Stimulated activated CD4-positive, alpha-beta T cell treated with anti-CD3 and anti-CD28 coated beads, TNF-alpha, amount 100 ng/mL, for 4 hours (primary cell): ENCODE results near the gene KRT84.

ENCODE experiments used
- DNase-seq, 3 experiments: peaks; one replicate each; pipeline ENCODE4 v3.0.0-alpha.2; 2020; ENCODE audit warnings: low read depth in 3 of 3

Gene KRT84

DNA sequence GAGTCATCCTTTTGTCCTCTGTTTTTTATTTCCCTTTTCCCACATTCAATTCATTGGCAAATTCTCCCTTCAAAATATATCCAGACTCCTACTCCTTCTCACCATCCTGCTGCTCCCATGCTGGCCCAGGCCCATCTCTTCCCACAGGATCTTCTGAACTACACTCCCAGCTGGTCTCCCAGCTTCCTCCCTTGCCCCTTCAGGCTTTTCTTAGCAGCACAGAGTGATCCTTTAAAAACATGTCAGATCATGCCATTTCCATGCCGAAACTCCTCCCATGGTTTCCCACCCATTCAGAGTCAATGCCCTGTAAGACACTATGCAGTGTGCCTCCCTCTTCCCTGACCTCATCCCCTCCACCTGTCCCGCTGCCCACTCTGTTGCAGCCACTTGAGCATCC, 2.4 kb upstream of the KRT84 start:
- DNase-seq: no peak

- no peak for DNase-seq
Observed at GRCh38 chr12:52383331-52383730, 2.1 kb downstream of the KRT84 start.

DNA sequence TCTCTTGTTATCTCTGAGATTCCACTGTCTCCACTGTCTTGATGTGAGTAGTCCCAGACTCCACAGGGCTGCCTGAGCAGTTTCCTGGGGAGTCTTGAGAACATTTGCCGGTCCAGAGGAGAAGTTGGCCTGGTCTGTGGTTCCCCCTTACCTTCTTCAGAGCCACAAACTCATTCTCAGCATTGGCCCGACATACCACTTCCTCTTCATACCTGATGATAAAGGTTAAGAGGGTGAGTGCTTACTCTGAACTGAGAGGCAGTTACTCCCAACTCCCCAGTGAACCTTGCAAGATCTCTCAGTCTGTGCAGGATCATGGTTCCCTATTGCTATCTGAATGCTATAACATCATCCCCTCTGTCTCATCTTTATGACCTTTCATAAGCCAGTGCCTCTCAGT, 2.6 kb downstream of the KRT84 start:
- DNase-seq: no peak

DNA sequence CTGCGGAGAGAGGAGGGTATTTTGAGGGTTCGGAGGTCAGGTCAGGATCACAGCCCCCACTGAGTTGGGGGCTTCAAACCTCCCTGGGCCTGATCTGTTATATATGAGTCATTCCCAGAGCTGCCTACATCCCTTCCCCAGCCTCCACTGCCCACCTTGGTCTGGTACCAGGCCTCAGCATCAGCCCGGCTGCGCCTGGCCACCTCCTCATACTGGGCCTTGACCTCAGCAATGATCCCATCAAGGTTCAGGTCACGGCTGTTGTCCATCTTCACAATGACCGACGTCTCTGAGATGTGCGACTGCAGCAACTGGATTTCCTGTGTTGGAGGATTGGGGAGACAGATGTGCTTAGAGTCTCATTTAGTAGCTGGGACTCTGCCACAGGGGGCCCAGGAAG, 4.2 kb downstream of the KRT84 start:
- DNase-seq: no peak

DNA sequence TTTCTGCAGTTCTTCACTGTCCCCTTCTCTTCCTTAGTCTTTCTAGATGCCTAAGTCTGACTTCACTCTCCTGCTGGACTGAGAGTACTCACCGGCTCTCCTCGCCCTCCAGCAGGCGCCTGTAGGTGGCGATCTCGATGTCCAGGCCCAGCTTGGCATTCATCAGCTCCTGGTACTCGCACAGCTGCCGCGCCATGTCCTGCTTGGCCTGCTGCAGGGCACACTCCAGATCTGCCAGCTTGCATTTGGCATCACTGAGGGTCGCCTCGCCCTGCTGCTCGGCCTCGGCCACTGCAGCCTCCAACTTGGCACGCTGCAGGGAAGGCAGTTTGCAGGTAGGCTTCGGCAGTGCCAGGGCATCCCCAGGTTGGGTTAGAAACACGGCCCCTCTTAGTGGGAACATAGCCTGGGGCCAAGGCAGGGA, 5.2 kb downstream of the KRT84 start:
- DNase-seq: no peak

DNA sequence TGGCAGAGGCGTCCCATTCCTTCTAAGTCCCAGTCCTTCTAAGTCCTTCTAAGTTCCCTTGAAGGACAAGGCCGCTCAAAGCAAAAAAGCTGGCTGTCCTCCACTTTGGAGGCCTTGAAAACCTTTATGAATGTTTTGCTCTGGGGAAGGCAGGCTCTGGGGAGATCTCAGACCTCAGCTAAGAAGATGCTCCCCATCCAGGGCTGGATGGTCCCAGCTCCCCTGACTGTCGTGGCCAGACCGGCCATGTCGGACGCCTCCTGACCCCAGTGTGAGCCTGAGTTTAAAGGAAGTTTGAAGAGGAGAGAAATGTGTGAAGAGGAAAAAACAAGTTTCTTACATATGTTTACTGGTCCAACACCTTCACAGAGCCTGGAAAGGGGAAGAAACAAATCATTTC, 5.9 kb downstream of the KRT84 start:
- DNase-seq: no peak

DNA sequence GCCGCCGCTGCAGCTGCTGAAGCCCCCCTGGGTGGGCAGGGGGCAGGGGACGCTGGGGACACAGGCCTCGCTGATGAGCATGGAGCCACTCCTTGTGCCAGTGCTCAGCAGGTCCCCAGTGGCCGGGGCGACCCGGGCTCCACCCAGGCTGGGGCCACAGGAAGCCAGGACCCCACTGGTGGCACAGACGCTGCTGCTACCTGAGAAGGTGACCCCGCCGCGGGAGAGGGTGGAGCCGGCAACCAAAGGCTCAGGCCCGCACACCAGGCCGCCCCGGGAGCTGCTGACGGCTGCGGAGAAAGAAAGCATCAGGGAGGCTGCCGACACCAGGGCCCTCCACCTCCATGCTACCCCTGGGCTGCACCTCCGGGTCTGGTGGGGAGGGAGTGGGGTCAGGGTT, 7.4 kb downstream of the KRT84 start:
- no peak for DNase-seq

DNA sequence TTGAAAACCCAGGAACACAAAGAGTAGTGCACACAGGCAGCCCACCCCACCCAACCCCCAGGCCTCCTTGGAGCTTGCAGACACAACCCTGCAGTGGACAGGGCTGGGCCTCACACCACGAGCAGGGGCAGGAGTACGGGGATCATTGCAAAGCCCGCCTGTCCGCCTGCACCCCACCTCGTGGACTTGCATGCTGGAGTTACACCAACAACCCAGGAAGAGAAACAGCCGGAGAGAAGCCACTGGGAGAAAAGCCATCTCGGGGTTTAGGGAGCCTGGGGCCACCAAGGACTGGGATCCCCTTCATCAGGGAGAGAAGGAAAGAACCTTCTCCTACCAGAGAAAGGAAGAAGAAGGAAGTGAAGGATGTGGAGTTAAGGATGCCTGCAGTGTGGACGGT, 8.2 kb downstream of the KRT84 start:
- no peak for DNase-seq

DNA sequence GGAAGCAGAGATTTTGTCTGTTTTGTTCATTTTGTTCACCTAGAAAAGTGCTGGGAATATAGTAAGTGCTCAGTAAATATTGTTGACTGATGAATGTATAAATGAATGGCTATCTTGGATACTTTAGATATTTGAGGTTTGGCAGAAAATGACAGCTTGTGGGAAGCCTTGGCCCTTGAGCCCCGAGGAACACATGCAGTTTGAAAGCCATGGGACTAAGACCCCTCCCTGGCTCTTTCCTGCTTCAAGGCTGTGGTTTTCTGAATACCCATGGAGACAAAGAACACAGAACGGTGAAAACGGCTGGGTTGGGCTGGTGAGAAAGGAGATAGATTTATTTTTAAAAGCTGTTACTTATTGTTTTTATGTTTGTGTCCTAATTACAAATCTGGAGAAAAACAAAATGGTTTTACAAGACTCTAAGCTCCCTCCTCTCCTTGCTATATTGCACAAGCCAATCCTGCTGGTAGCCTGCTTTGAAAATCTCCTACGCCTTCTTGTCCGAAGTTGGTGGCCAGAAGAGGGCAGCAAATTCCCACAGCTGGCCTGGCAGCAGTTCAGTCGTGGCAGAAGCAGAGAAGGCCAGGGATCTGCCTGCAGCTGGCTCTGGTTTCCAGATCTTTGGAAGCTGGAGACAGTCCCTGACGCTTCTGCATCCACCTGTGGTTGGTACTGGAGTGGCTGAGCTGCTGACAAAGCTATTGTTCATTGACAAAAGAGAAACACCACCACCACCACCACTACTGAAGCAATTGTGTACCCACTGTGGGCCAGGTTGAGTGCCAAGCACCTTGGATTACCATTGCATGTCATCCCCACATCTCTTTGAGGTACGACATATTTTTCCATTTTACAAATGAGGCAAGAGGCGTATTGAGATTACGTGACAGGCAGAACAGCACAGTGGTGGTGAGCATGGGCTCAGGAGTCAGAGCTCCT, 13.0 kb downstream of the KRT84 start:
- DNase-seq: peak; percentile 8 to 23 (median 9)

- no peak for DNase-seq
Observed at GRCh38 chr12:52371716-52372115, 13.7 kb downstream of the KRT84 start.

- DNase-seq: no peak
Observed at GRCh38 chr12:52370926-52371608, 14.4 kb downstream of the KRT84 start.

- DNase-seq: no peak
Observed at GRCh38 chr12:52369809-52370208, 15.6 kb downstream of the KRT84 start.

GRCh38 chr12:52369211-52369610, 16.2 kb downstream of the KRT84 start:
- no peak for DNase-seq

DNA sequence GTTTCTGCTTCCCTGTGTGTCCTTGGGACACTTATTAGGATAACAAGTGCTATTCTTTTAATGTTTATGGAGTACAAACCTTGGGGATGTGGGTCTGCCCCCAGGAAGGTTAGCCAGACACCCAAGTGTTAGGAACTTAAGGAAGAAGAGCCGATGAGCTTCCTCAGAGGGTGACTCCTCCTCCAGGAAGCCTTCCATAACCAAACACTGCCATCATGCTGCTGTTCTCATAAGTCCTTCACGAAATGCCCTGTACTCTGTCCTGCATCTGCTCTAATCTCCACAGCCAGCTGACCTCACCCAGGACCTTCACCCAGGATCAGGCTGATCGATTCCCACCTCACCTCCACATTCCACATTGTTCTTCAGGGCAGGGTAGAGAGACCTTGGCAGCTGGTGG, 16.9 kb downstream of the KRT84 start:
- no peak for DNase-seq

DNA sequence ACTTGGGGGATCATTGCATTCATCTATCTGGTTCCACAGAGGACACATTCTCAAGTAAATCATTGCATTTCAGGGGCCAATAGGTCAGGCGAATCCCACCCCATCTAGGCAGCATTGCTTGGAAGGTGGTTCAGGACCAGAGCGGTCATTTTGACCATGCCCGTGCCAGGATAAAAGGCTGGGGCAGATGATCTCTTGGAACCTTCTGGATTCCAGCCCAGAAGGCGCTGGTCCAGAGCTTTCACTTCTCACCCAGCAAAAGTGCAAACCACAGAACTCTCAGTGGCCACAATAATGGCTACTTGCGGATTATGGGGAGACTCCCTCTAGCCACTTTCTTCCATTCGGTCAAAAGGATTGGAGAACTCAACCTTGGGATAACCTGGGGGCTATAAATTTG, 17.6 kb downstream of the KRT84 start:
- no peak for DNase-seq

GRCh38 chr12:52366738-52367485, 18.5 kb downstream of the KRT84 start, which contains the start of gene KRT85:
Gene KRT85, minus strand, starts transcription at chr12:52367481. Its CDS starts 76 bp downstream, at chr12:52367405.
- DNase-seq: no peak

DNA sequence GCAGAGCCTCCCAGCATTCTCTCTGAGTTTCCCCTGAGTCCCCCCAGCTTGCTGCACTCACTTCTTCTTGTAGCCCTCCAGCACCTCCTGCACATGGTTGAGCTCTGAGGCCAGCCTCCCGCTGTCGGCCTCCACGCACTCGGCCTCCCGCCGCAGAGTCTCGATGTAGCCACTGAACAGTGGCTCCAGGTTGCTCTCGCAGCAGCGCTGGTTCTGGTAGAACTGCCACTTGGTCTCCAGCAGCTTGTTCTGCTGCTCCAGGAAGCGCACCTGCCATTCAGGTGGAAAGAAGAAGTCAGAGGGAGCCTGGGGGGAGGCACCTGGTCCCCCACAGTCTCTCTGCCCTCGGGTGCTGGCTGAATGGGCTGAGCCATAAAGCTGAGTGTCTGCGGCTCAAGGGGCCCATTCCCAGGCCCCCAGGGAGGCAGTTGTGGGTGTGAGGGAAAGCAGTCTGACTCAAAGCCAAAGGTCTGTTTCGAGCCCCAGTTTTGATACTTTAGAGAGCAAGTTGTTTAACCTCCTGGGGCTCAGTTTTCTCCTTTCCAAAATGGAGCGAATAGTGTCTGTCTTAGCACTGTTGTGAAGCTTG, 20.5 kb downstream of the KRT84 start:
- no peak for DNase-seq

DNA sequence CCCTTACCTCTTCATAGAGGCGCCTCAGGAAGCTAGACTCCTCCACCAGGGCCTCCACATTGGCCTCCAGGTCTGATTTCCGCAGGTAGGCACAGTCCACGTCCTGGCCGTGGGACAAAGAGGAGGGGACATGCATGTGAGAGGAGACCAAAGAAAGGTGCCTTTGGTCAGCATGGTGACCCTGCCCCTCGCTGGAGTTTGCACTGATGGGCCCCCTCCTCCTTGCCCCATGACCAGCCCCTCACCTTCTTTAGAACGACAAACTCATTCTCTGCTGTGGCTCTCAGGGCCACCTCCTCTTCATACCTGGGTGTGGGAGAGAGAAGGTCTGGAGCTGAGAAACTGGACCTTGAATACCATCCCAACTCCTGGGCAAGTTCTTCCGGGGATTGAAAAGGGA, 21.4 kb downstream of the KRT84 start:
- DNase-seq: no peak

DNA sequence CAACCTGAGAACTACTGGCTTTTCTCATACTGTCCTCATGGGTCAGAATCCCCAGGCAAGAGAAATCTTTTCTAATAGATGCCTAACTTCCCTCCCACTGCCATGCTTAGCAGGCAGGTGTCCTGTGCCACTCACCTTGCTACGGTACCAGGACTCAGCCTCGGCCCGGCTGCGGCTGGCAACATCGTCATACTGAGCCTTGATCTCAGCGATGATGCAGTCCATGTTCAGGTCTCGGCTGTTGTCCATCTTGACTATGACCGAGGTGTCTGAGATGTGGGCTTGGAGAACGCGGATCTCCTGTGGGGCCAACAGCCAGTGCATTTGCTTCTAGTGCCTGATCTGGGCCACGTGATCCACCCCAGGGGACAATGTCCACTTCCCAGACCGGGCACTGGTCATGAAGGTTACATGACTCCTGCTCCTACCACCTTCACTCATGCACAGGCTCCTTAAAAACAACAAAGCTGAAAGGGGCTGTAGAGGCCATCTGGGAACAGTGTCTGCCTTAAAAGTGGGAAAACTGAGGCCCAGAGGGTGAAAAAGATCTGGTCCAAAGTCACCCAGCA, 22.3 kb downstream of the KRT84 start:
- no peak for DNase-seq

DNA sequence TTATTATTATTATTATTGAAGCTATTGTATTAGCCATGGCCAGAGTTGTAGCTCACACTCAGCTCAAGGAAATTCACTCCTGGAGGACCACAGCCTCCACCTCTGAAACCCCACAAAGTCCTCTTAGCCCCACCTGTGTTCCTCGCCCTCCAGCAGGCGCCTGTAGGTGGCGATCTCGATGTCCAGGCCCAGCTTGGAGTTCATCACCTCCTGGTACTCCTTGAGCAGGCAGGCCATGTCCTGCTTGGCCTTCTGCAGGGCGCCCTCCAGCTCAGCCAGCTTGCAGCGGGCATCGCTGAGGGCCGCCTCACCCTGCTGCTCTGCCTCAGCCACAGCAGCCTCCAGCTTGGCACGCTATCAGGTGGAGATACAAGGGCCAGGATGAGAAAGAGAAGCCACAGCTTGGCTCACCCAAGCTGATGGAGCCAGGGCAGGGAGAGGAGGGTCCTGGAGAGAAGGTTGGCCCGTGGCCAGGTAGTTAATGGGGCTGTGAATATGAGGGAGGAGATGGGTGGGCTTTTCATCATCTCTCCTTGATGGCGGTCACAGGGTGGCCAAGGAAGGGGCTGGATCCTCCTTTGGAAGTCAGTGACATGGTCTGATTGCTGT, 23.2 kb downstream of the KRT84 start:
- no peak for DNase-seq

DNA sequence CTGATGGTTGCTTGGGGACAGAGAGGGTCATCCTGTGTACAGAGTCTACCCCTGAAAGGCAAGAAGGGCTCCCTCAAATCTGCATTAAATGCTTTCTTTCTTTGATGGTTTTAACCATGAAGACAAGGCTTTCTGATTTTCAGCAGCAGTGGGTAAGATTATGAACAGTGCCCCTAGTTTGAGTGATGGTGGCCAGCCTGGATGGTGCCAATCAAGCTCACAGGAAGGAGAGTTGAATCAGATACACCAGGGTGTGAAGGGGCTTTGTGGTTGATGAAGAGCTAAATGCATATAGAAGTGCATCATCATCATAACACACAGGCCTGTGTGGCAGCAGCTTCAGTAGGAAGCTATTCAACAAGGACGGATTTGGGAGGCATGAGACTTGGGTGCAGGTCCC, 23.9 kb downstream of the KRT84 start:
- no peak for DNase-seq
